Panc1 (cell line): ENCODE data around the gene LYRM9.

Experiments
- POLR2AphosphoS5 ChIP-seq: IDR thresholded peaks from 2 replicates; pipeline ENCODE4 v1.6.1; 2012; ENCODE audit warnings: mild to moderate bottlenecking, low read depth, low read length, moderate library complexity
- REST ChIP-seq, 2 experiments: IDR thresholded peaks; 2 replicates each; pipeline ENCODE4 v1.6.1; 2011 to 2012; ENCODE audit warnings: low read depth in 2 of 2, control low read depth in 1 of 2, low read length in 1 of 2, mild to moderate bottlenecking in 1 of 2, moderate library complexity in 1 of 2; ENCODE audit not compliant: insufficient read depth in 1 of 2
- TF ChIP-seq, protein P1 (sequence below): fragments of 450-650 bp; IDR thresholded peaks from 2 replicates; pipeline ENCODE4 v1.5.1; 2017; ENCODE audit warnings: mild to moderate bottlenecking

DNA sequence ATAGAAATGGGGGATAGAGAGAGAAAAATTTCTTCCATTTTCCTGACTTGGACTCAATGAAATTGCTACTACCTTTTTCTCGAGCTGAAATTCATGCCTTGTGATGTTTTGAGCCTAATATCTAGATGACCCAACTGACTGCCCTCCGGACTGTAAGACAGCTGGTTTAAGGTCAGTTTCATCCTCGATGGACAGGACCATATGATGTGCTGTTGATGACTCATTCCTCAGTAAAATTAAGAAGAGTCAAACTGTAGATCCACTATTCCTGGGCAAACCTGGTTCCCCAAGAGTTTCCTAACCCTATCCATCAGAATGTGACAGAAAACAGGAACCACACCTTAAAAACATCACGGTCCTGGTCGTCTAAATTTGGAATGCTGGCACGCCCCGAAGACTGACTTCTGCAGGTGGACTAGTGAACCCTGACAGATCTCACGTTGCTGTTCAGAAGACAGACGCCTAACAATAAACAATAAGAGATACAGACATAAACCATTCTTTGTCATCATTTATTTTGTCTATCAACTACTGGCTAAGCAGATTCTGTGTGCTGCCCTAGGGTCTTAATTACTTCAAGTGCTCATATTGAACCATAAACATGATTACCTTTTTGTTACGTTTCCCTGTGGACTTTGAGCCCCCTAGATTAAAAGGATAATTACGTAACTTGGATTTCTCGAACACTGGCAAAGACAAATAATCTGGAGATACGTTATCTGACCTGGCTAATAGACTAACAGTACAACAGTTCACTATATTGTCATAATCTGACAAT lies 47.7 kb downstream of the LYRM9 start:
- TF ChIP-seq, protein P1, sequence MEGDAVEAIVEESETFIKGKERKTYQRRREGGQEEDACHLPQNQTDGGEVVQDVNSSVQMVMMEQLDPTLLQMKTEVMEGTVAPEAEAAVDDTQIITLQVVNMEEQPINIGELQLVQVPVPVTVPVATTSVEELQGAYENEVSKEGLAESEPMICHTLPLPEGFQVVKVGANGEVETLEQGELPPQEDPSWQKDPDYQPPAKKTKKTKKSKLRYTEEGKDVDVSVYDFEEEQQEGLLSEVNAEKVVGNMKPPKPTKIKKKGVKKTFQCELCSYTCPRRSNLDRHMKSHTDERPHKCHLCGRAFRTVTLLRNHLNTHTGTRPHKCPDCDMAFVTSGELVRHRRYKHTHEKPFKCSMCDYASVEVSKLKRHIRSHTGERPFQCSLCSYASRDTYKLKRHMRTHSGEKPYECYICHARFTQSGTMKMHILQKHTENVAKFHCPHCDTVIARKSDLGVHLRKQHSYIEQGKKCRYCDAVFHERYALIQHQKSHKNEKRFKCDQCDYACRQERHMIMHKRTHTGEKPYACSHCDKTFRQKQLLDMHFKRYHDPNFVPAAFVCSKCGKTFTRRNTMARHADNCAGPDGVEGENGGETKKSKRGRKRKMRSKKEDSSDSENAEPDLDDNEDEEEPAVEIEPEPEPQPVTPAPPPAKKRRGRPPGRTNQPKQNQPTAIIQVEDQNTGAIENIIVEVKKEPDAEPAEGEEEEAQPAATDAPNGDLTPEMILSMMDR, result no peak
- no peak for TF ChIP-seq REST (IDR thresholded peaks at IDR 0.05; ENCODE audit: insufficient read depth in 1 of 2, low read depth in 2 of 2, low read length in 1 of 2)
- no peak for TF ChIP-seq POLR2AphosphoS5
